Natural killer cell (primary cell): ENCODE data around the gene HS6ST2. TPM values are rescaled to one million over a fixed set of nuclear protein-coding genes. Genes with fewer than 3 reads are reported as not detected.

Source experiments
- ATAC-seq, 3 donors: fragments of 150-1000 bp in 2 of 3; fragments of 200-7000 bp in 1 of 3; cut with Tn5 transposase; 1 replicate in 1 of 3; 2 replicates in 2 of 3; pipeline ENCODE4 v1.10.0; 2021; ENCODE audit warnings: mild to moderate bottlenecking in 2 of 3, moderate library complexity in 2 of 3
- DNase-seq, 2 donors: peaks; one replicate each; pipeline versions ENCODE4 v3.0.0 to v3.0.0-alpha.2; 2013 to 2021; ENCODE audit warnings: mixed read lengths in 1 of 2
- H3K27ac ChIP-seq: one replicate; pipeline ENCODE4 v1.5.1; 2013; ENCODE audit warnings: mild to moderate bottlenecking, low read length
- H3K27me3 ChIP-seq: one replicate; pipeline ENCODE4 v1.6.1; 2013; ENCODE audit warnings: low read length; ENCODE audit not compliant: control insufficient read depth, insufficient read depth
- H3K36me3 ChIP-seq: one replicate; pipeline ENCODE4 v1.6.1; 2013; ENCODE audit warnings: low read length; ENCODE audit not compliant: control insufficient read depth, insufficient read depth
- H3K4me1 ChIP-seq: one replicate; pipeline ENCODE4 v1.6.1; 2013; ENCODE audit warnings: low read length; ENCODE audit not compliant: control insufficient read depth, insufficient read depth
- H3K4me3 ChIP-seq: one replicate; pipeline ENCODE4 v1.5.1; 2013; ENCODE audit warnings: low read length
- H3K9me3 ChIP-seq: one replicate; pipeline ENCODE4 v1.6.1; 2013; ENCODE audit warnings: low read length; ENCODE audit not compliant: control insufficient read depth, insufficient read depth
- H3K27ac Mint-ChIP-seq, 2 donors: one replicate each; pipeline ENCODE4 v1.8.0; 2022; ENCODE audit warnings: mild to moderate bottlenecking in 2 of 2, mixed read lengths in 2 of 2, moderate library complexity in 1 of 2
- H3K27me3 Mint-ChIP-seq, 2 donors: one replicate each; pipeline ENCODE4 v1.8.0; 2022; ENCODE audit warnings: low read depth in 2 of 2, mixed read lengths in 2 of 2
- H3K36me3 Mint-ChIP-seq: one replicate; pipeline ENCODE4 v1.8.0; 2022; ENCODE audit warnings: mixed read lengths
- H3K4me1 Mint-ChIP-seq, 2 donors: one replicate each; pipeline ENCODE4 v1.8.0; 2022; ENCODE audit warnings: mixed read lengths in 2 of 2
- H3K4me3 Mint-ChIP-seq: one replicate; pipeline ENCODE4 v1.8.0; 2022; ENCODE audit warnings: mild to moderate bottlenecking, moderate library complexity, mixed read lengths
- H3K9me3 Mint-ChIP-seq, 2 donors: one replicate each; pipeline ENCODE4 v1.8.0; 2022; ENCODE audit warnings: mixed read lengths in 2 of 2
- CTCF ChIP-seq: fragments of 200-600 bp; IDR thresholded peaks from one replicate; pipeline ENCODE4 v1.8.0; 2022; ENCODE audit warnings: antibody characterized with exemption
- WGBS: methylation state at CpG from one replicate; pipeline ENCODE4 v1.1.7; 2013; ENCODE audit warnings: missing lambda C conversion rate; ENCODE audit not compliant: insufficient coverage; 5-methylcytosine and 5-hydroxymethylcytosine counted together
- intact Hi-C: fragments of 100-400 bp; cut with micrococcal nuclease; formaldehyde crosslinking; loops from one replicate; pipeline ENCODE4 v1.14.2; 2022
- total RNA-seq, 4 donors: library from RNA; stranded (reverse); fragments of 120-200 nt in 1 of 4; gene quantifications; one replicate each; pipeline versions ENCODE4 v1.2.3 to v1.2.4, GENCODE V29; 2013 to 2022

Gene HS6ST2
- total RNA-seq, 3 donors from 2014 or later (not counting 1 experiment from before 2014, with no cell fraction given): not detected

GRCh38 chrX:132603700-132604286, 354.6 kb downstream of the HS6ST2 start:
- Histone ChIP-seq H3K27ac (no peak overlapping the region), H3K4me3 (no peak overlapping the region), H3K27me3 (no peaks in the 10 kb centered on the region), H3K36me3 (no peaks in the 10 kb centered on the region), H3K9me3 (no peaks in the 10 kb centered on the region), H3K4me1 (no peaks in the 10 kb centered on the region)
- intact Hi-C loops: no loop called here
- Mint-ChIP-seq H3K27me3 (peaks cover 3 to 56% of the 10 kb centered on the region in 2 donors), H3K9me3 (no peaks in the 10 kb centered on the region), H3K4me3 (no peak overlapping the region), H3K36me3 (no peaks in the 10 kb centered on the region), H3K27ac (no peak overlapping the region), H3K4me1 (no peaks in the 10 kb centered on the region)
- no peak for ATAC-seq
- WGBS: 91% methylated on average over 6 of the region's 6 CpGs
- TF ChIP-seq CTCF: no peak
- DNase-seq: no peak

GRCh38 chrX:132602701-132603100, 355.7 kb downstream of the HS6ST2 start:
- DNase-seq: no peak
- no peak for TF ChIP-seq CTCF
- H3K27ac Mint-ChIP-seq: no peak overlapping the region

GRCh38 chrX:132594999-132595398, 363.4 kb downstream of the HS6ST2 start:
- Histone ChIP-seq H3K4me3 (no peak overlapping the region), H3K36me3 (no peaks in the 10 kb centered on the region), H3K4me1 (no peaks in the 10 kb centered on the region), H3K27me3 (no peaks in the 10 kb centered on the region), H3K9me3 (no peaks in the 10 kb centered on the region), H3K27ac (no peak overlapping the region)
- Mint-ChIP-seq H3K27ac (no peak overlapping the region), H3K36me3 (no peaks in the 10 kb centered on the region), H3K9me3 (no peaks in the 10 kb centered on the region), H3K4me3 (no peak overlapping the region), H3K4me1 (no peaks in the 10 kb centered on the region), H3K27me3 (peaks cover 6 to 62% of the 10 kb centered on the region in 2 donors)
- DNase-seq (no peak), ATAC-seq (no peak)
- WGBS: 92% methylated on average over 3 of the region's 3 CpGs
- TF ChIP-seq CTCF: no peak
- intact Hi-C loops: loop anchor here (5.0 kb wide), 1 partner anchor 303 kb away; no protein-coding TSS in a partner anchor

More at GRCh38 chrX:132602701-132603100, 355.7 kb downstream of the HS6ST2 start:
- Histone ChIP-seq H3K27ac (no peak overlapping the region), H3K27me3 (no peaks in the 10 kb centered on the region), H3K4me1 (no peaks in the 10 kb centered on the region), H3K4me3 (no peak overlapping the region), H3K36me3 (no peaks in the 10 kb centered on the region), H3K9me3 (no peaks in the 10 kb centered on the region)
- intact Hi-C loops: no loop called here
- Mint-ChIP-seq H3K4me3 (no peak overlapping the region), H3K9me3 (no peaks in the 10 kb centered on the region), H3K4me1 (no peaks in the 10 kb centered on the region), H3K36me3 (no peaks in the 10 kb centered on the region), H3K27me3 (peaks cover 3 to 64% of the 10 kb centered on the region in 2 donors)
- ATAC-seq: no peak
- WGBS: 84% methylated on average over 4 of the region's 4 CpGs

- H3K36me3 ChIP-seq: no peaks in the 10 kb centered on the region
- H3K27me3 ChIP-seq: no peaks in the 10 kb centered on the region
- H3K4me1 ChIP-seq: no peaks in the 10 kb centered on the region
- H3K4me3 ChIP-seq: no peak overlapping the region
- no peaks in the 10 kb centered on the region for H3K36me3 Mint-ChIP-seq
- peaks cover 6 to 66% of the 10 kb centered on the region in 2 donors for H3K27me3 Mint-ChIP-seq
- no peak overlapping the region for H3K27ac ChIP-seq
- H3K4me1 Mint-ChIP-seq: no peaks in the 10 kb centered on the region
- H3K9me3 ChIP-seq: no peaks in the 10 kb centered on the region
- no peak overlapping the region for H3K27ac Mint-ChIP-seq
- DNase-seq: no peak
- no peak for TF ChIP-seq CTCF
- WGBS: no CpG with 5 or more reads among the region's 5 CpGs
- no peaks in the 10 kb centered on the region for H3K9me3 Mint-ChIP-seq
- intact Hi-C loops: loop anchor here (5.0 kb wide), 1 partner anchor 302 kb away; no protein-coding TSS in a partner anchor
- ATAC-seq: no peak
- H3K4me3 Mint-ChIP-seq: no peak overlapping the region
These were observed 364.3 kb downstream of the HS6ST2 start for GRCh38 chrX:132594129-132594528.
